ENCODE data around the gene STRN3. TPM values are rescaled to one million over a fixed set of nuclear protein-coding genes. Genes with fewer than 3 reads are reported as not detected.

The STRN3 gene
- total RNA-seq, 1 experiment from 2014 or later, result 52.1 TPM

DNA sequence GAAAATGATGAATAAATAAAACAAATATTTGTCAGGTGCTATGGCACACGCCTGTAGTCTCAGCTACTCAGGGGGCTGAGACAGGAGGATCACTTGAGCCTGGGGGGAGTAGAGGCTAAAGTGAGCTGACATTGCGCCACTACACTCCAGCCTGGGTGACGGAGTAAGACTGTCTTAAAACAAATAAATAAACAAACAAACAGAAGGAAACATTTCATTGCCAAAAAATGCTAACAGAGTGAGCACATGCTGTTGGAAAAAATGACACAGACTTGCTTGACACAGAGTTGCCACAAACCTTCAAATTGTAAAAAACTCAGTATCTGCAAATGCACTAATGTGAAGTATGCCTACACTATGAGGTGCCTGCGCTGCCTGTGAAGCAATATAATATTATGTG, 51.6 kb downstream of the STRN3 start:
- no peaks in the 10 kb centered on the region for H3K9me3 Mint-ChIP-seq
- no peak overlapping the region for H3K4me3 Mint-ChIP-seq
- H3K27me3 Mint-ChIP-seq (ENCODE audit: low read depth), result no peaks in the 10 kb centered on the region

More for the DNA sequence above, 51.6 kb downstream of the STRN3 start:
- Histone ChIP-seq H3K9ac (ENCODE audit: extremely low read depth, insufficient read length, low read length) (no peak overlapping the region), H3K56ac (ENCODE audit: insufficient read length, low read depth, low read length) (no peak overlapping the region), H3K14ac (ENCODE audit: insufficient read depth, low read length) (no peak overlapping the region), H3K4me2 (ENCODE audit: insufficient read depth, insufficient read length, low read length) (no peak overlapping the region), H2BK120ac (ENCODE audit: low read depth, low read length, poor library complexity, severe bottlenecking) (no peak overlapping the region), H3K23me2 (ENCODE audit: insufficient read length, low read depth, low read length, poor library complexity, severe bottlenecking) (no peaks in the 10 kb centered on the region), H3K79me2 (ENCODE audit: insufficient read depth, low read length) (peaks cover 40% of the 10 kb centered on the region; the same call in 1 of the 2 replicates), H3T11ph (ENCODE audit: low read length) (no peak overlapping the region), H2BK15ac (ENCODE audit: low read depth, low read length) (no peak overlapping the region), H3K4me1 (ENCODE audit: insufficient read depth, low read length) (no peaks in the 10 kb centered on the region; the same call in 1 of the 2 replicates), H2AK5ac (ENCODE audit: insufficient read length, low read length) (no peak overlapping the region), H2AFZ (ENCODE audit: low read length) (no peak overlapping the region), H3K18ac (ENCODE audit: insufficient read length, low read depth, low read length) (no peak overlapping the region), H4K8ac (replicated peaks; ENCODE audit: insufficient read length, low read depth, low read length) (no peak overlapping the region), H4K91ac (ENCODE audit: insufficient read length, low read depth, low read length) (no peak overlapping the region), H3K9me3 (ENCODE audit: control insufficient read depth, low read depth, low read length) (no peaks in the 10 kb centered on the region), H3K27ac (ENCODE audit: insufficient read length, low read depth, low read length) (no peak overlapping the region), H3K79me1 (ENCODE audit: insufficient read depth, low read depth, low read length, poor library complexity, severe bottlenecking) (peaks cover 8% of the 10 kb centered on the region), H4K5ac (ENCODE audit: insufficient read length, low read depth, low read length) (no peak overlapping the region), H3K27me3 (ENCODE audit: insufficient read depth, low read length) (no peaks in the 10 kb centered on the region), H4K20me1 (ENCODE audit: control insufficient read depth, insufficient read depth, insufficient read length) (no peaks in the 10 kb centered on the region), H2BK5ac (ENCODE audit: insufficient read length, low read length) (no peak overlapping the region), H2BK12ac (ENCODE audit: insufficient read length, low read depth, low read length) (no peak overlapping the region), H2BK20ac (ENCODE audit: low read depth, low read length, poor library complexity, severe bottlenecking) (no peak overlapping the region), H3K4ac (ENCODE audit: low read depth, low read length) (no peak overlapping the region), H3K23ac (ENCODE audit: insufficient read length, low read depth, low read length) (no peak overlapping the region)
- no CpG with 5 or more reads among the region's 4 CpGs for WGBS (ENCODE audit: extremely low coverage, insufficient read length, low lambda C conversion rate)
- H3K4me1 Mint-ChIP-seq, result peaks cover 45 to 50% of the 10 kb centered on the region in 2 experiments
- H3K27ac Mint-ChIP-seq, result no peak overlapping the region
- TF ChIP-seq, protein P1, sequence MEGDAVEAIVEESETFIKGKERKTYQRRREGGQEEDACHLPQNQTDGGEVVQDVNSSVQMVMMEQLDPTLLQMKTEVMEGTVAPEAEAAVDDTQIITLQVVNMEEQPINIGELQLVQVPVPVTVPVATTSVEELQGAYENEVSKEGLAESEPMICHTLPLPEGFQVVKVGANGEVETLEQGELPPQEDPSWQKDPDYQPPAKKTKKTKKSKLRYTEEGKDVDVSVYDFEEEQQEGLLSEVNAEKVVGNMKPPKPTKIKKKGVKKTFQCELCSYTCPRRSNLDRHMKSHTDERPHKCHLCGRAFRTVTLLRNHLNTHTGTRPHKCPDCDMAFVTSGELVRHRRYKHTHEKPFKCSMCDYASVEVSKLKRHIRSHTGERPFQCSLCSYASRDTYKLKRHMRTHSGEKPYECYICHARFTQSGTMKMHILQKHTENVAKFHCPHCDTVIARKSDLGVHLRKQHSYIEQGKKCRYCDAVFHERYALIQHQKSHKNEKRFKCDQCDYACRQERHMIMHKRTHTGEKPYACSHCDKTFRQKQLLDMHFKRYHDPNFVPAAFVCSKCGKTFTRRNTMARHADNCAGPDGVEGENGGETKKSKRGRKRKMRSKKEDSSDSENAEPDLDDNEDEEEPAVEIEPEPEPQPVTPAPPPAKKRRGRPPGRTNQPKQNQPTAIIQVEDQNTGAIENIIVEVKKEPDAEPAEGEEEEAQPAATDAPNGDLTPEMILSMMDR (conservative IDR thresholded peaks at IDR 0.05), result no peak
- peaks cover 0 to 4% (median 0%) of the 10 kb centered on the region in 3 experiments; a peak in 1 of 7 replicates for H3K36me3 Mint-ChIP-seq (ENCODE audit: insufficient read depth in 1 of 3, low read depth in 3 of 3)
- no peak for DNase-seq

All from H9 (cell line).